Kidney glomerular epithelial cell (primary cell): Measurements from ENCODE around the gene TMC5.
"Not testable (repeated sequence)": the region's sequence is repeated elsewhere in the genome, so short reads cannot be mapped to it uniquely, and the experiment has no call there.

Experiments
- DNase-seq: peaks from one replicate; lab custom pipeline; 2025; lab: John Stamatoyannopoulos, UW

The TMC5 gene

GRCh38 chr16:19542138-19542821 is 124.6 kb downstream of the TMC5 start:
- DNase-seq: no peak

DNA sequence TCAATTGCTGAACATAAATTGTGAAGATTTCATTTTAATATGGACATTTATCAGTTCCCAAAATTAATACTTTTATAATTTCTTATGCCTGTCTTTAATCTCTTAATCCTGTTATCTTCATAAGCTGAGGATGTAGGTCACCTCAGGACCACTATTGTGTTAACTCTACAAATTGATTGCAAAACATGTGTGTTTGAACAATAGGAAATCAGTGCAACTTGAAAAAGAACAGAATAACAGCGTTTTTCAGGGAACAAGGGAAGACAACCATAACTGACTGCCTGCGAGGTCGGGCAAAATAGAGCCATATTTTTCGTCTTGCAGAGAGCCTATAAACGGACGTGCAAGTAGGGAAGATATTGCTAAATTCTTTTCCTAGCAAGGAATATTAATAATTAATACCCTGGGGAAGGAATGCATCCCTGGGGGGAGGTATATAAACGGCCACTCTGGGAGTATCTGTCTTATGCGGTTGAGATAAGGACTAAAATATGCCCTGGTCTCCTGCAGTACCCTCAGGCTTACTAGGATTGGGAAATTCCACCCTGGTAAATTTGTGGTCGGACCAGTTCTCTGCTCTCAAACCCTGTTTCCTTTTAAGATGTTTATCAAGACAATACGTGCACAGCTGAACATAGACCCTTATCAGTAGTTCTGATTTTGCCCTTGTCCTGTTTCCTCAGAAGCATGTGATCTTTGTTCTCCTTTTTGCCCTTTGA is 125.8 kb downstream of the TMC5 start:
- not testable (repeated sequence) for DNase-seq

DNA sequence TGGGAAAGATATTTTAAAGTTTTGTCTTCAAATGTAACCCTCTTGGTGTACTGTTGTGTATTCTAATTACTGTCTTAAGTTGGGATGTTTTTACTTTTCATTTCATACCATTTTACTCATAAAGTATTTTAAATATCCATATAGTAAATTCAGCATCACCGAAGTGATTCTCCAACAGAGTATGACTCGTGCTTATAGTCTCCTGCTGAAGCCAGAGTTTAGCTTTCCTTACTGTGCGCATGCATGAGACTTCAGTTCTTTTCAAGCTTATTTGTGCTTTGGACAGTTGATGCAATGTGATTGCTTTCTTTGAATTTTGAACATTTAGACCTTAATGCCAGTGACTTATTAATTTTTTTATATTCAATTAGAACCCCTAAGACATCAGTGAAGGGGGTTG is 130.5 kb downstream of the TMC5 start:
- DNase-seq: no peak
